Measurements from ENCODE around the gene GALNT9.

The GALNT9 gene

GRCh38 chr12:132237772-132238487, 91.5 kb downstream of the GALNT9 start:
- H3K9me3 ChIP-seq (ENCODE audit: control insufficient read depth, insufficient read depth, low read length), result no peaks in the 10 kb centered on the region
- no CpG with 5 or more reads among the region's 33 CpGs for WGBS (ENCODE audit: insufficient coverage, insufficient read length)
- no peaks in the 10 kb centered on the region for H3K27me3 ChIP-seq (ENCODE audit: control insufficient read depth, insufficient read depth, low read length)
- H3K27ac ChIP-seq (ENCODE audit: low read length), result no peak overlapping the region
- no peak for DNase-seq (ENCODE audit: low read depth, low spot score)
- no peaks in the 10 kb centered on the region for H3K36me3 ChIP-seq (ENCODE audit: control insufficient read depth, insufficient read depth, low read length)
- H3K4me1 ChIP-seq (ENCODE audit: control insufficient read depth, insufficient read depth, low read length), result no peaks in the 10 kb centered on the region
- no peak overlapping the region for H3K4me3 ChIP-seq (ENCODE audit: low read length)

GRCh38 chr12:132236930-132237771, 92.2 kb downstream of the GALNT9 start:
- no peaks in the 10 kb centered on the region for H3K27me3 ChIP-seq (ENCODE audit: control insufficient read depth, insufficient read depth, low read length)
- no peaks in the 10 kb centered on the region for H3K36me3 ChIP-seq (ENCODE audit: control insufficient read depth, insufficient read depth, low read length)
- no peaks in the 10 kb centered on the region for H3K4me1 ChIP-seq (ENCODE audit: control insufficient read depth, insufficient read depth, low read length)
- H3K9me3 ChIP-seq (ENCODE audit: control insufficient read depth, insufficient read depth, low read length), result no peaks in the 10 kb centered on the region
- H3K4me3 ChIP-seq (ENCODE audit: low read length), result no peak overlapping the region
- H3K27ac ChIP-seq (ENCODE audit: low read length), result no peak overlapping the region
- no CpG with 5 or more reads among the region's 14 CpGs for WGBS (ENCODE audit: insufficient coverage, insufficient read length)
- DNase-seq (ENCODE audit: low read depth, low spot score), result no peak

DNA sequence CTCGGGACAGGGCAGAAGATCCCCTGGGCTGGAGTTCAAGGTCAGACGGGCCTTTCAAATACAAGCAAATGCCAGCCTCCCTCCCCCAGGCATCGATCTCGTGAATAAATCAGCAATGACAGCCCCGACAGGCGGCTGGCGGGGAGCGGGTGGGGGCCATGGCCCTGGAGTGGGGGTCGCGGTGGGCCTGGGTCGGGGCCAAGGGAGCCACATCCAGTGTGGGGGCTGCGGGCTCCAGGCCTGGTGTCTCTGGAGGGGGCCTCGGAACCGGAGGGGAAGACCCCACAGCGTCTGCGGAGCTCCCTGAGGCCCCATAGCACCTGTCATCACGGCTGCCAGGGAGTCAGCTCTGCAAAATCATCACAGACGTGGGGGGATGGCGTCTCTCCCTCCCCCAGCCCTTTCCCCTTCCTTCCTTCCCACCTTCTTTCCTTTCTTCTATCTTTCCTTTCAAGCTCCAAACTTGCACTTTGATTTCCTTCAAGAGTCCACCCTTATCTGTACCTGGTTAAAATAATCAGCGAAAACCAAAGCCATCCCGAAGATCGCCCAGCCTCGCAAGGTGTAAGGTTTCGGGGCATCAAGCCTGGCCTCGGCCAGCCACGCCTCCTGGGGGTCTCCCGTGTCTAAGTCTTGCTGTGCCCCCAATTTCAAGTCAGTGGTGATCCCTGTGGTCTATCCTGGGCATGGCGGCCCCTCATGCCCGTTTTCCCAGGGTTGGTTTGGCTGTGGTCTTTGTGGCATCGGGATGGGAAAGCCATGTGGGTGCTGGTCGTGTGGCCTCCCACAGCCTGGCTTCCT, 93.1 kb downstream of the GALNT9 start:
- Histone ChIP-seq H3K27me3 (ENCODE audit: control insufficient read depth, insufficient read depth, low read length) (no peaks in the 10 kb centered on the region), H3K4me1 (ENCODE audit: control insufficient read depth, insufficient read depth, low read length) (no peaks in the 10 kb centered on the region), H3K4me3 (ENCODE audit: low read length) (no peak overlapping the region), H3K9me3 (ENCODE audit: control insufficient read depth, insufficient read depth, low read length) (no peaks in the 10 kb centered on the region), H3K27ac (ENCODE audit: low read length) (no peak overlapping the region), H3K36me3 (ENCODE audit: control insufficient read depth, insufficient read depth, low read length) (no peaks in the 10 kb centered on the region)
- no CpG with 5 or more reads among the region's 31 CpGs for WGBS (ENCODE audit: insufficient coverage, insufficient read length)
- no peak for DNase-seq (ENCODE audit: low read depth, low spot score)

GRCh38 chr12:132235116-132235820, 94.1 kb downstream of the GALNT9 start:
- no peaks in the 10 kb centered on the region for H3K36me3 ChIP-seq (ENCODE audit: control insufficient read depth, insufficient read depth, low read length)
- no peak overlapping the region for H3K27ac ChIP-seq (ENCODE audit: low read length)
- no peaks in the 10 kb centered on the region for H3K27me3 ChIP-seq (ENCODE audit: control insufficient read depth, insufficient read depth, low read length)
- WGBS (ENCODE audit: insufficient coverage, insufficient read length), result no CpG with 5 or more reads among the region's 25 CpGs
- H3K4me3 ChIP-seq (ENCODE audit: low read length), result no peak overlapping the region
- DNase-seq (ENCODE audit: low read depth, low spot score), result no peak
- H3K4me1 ChIP-seq (ENCODE audit: control insufficient read depth, insufficient read depth, low read length), result no peaks in the 10 kb centered on the region
- H3K9me3 ChIP-seq (ENCODE audit: control insufficient read depth, insufficient read depth, low read length), result no peaks in the 10 kb centered on the region

DNA sequence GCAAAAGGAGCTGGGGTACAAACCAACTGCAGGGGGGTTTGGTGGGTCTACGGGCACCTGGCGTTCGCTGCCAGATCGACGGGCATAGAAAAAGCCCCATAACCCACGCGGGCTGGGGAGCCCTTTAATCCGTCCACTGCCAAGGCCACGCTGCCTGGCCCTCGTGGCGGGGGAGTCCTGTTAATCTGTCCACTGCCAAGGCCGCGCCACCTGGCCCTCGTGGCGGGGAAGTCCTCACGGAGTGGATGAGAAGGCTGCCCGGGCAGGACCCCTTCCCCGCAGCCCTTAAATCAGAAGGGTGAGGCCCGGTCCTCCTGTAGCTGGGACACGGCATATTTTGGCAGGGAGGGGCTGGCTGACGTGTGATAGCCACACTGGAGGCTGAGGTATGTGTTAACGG, 99.0 kb downstream of the GALNT9 start:
- 0 out of 2 replicates have a peak, but pooled peaks cover 1% of the 10 kb centered on the region for H3K27me3 ChIP-seq (ENCODE audit: control insufficient read depth, insufficient read depth, low read length)

GRCh38 chr12:132229926-132230325, 99.5 kb downstream of the GALNT9 start:
- Histone ChIP-seq H3K36me3 (ENCODE audit: control insufficient read depth, insufficient read depth, low read length) (no peaks in the 10 kb centered on the region; the same call in 1 of the 2 replicates), H3K4me3 (ENCODE audit: low read length) (no peak overlapping the region), H3K4me1 (ENCODE audit: control insufficient read depth, insufficient read depth, low read length) (no peaks in the 10 kb centered on the region), H3K9me3 (ENCODE audit: control insufficient read depth, insufficient read depth, low read length) (no peaks in the 10 kb centered on the region), H3K27me3 (ENCODE audit: control insufficient read depth, insufficient read depth, low read length) (0 out of 2 replicates have a peak, but pooled peaks cover 1% of the 10 kb centered on the region), H3K27ac (ENCODE audit: low read length) (no peak overlapping the region)
- no CpG with 5 or more reads among the region's 17 CpGs for WGBS (ENCODE audit: insufficient coverage, insufficient read length)
- DNase-seq (ENCODE audit: low read depth, low spot score), result no peak

More for the DNA sequence above, 99.0 kb downstream of the GALNT9 start:
- H3K9me3 ChIP-seq (ENCODE audit: control insufficient read depth, insufficient read depth, low read length), result no peaks in the 10 kb centered on the region
- no peaks in the 10 kb centered on the region; the same call in 1 of the 2 replicates for H3K36me3 ChIP-seq (ENCODE audit: control insufficient read depth, insufficient read depth, low read length)
- DNase-seq (ENCODE audit: low read depth, low spot score), result no peak
- H3K4me1 ChIP-seq (ENCODE audit: control insufficient read depth, insufficient read depth, low read length), result no peaks in the 10 kb centered on the region
- WGBS (ENCODE audit: insufficient coverage, insufficient read length), result no CpG with 5 or more reads among the region's 22 CpGs
- H3K27ac ChIP-seq (ENCODE audit: low read length), result no peak overlapping the region
- no peak overlapping the region for H3K4me3 ChIP-seq (ENCODE audit: low read length)

GRCh38 chr12:132229193-132229760, 100.1 kb downstream of the GALNT9 start:
- DNase-seq (ENCODE audit: low read depth, low spot score), result no peak
- H3K9me3 ChIP-seq (ENCODE audit: control insufficient read depth, insufficient read depth, low read length), result no peaks in the 10 kb centered on the region
- H3K27ac ChIP-seq (ENCODE audit: low read length), result no peak overlapping the region
- H3K4me3 ChIP-seq (ENCODE audit: low read length), result no peak overlapping the region
- H3K36me3 ChIP-seq (ENCODE audit: control insufficient read depth, insufficient read depth, low read length), result no peaks in the 10 kb centered on the region; the same call in 1 of the 2 replicates
- no peaks in the 10 kb centered on the region for H3K4me1 ChIP-seq (ENCODE audit: control insufficient read depth, insufficient read depth, low read length)
- WGBS (ENCODE audit: insufficient coverage, insufficient read length), result no CpG with 5 or more reads among the region's 29 CpGs
- H3K27me3 ChIP-seq (ENCODE audit: control insufficient read depth, insufficient read depth, low read length), result 0 out of 2 replicates have a peak, but pooled peaks cover 1% of the 10 kb centered on the region

DNA sequence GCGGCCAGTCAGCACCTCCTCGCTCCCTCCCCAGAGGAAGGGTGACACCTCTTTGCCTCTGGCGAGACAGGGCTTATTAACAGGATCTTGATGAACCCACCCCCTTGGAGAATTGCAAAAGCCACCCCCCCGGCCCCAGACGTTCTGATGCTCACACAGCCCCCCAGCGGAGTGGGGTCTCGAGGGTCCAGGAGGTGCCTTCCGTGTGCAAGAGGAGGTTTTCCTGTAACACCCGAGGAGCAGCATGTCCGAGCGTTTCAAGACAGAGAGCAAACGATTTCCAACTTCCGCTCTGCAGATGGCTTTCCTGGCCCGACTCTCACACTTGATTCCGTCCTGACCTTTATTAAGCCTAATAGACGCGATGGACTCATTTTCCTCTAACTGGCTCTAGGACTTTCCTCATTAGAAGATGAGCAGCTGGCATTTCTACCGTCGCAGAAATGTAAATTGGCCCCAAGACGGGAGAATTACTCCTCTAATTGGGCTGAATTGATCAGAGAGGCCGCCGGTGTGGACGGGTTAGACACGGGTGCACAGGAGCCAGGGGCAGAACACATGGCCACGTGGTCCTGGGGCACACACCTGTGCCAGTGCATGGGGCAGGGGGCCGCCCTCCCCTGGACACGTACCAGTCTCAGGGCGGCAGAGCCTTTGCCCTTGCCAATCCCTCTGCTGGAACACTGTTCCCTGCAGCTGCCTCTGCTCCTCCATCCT, 100.8 kb downstream of the GALNT9 start:
- H3K27ac ChIP-seq (ENCODE audit: low read length), result no peak overlapping the region
- no peaks in the 10 kb centered on the region for H3K4me1 ChIP-seq (ENCODE audit: control insufficient read depth, insufficient read depth, low read length)
- no peak overlapping the region for H3K4me3 ChIP-seq (ENCODE audit: low read length)
- 0 out of 2 replicates have a peak, but pooled peaks cover 1% of the 10 kb centered on the region for H3K27me3 ChIP-seq (ENCODE audit: control insufficient read depth, insufficient read depth, low read length)
- no peak for DNase-seq (ENCODE audit: low read depth, low spot score)
- no peaks in the 10 kb centered on the region; the same call in 1 of the 2 replicates for H3K36me3 ChIP-seq (ENCODE audit: control insufficient read depth, insufficient read depth, low read length)
- no peaks in the 10 kb centered on the region for H3K9me3 ChIP-seq (ENCODE audit: control insufficient read depth, insufficient read depth, low read length)
- no CpG with 5 or more reads among the region's 28 CpGs for WGBS (ENCODE audit: insufficient coverage, insufficient read length)

- WGBS (ENCODE audit: insufficient coverage, insufficient read length), result no CpG with 5 or more reads among the region's 26 CpGs
- DNase-seq (ENCODE audit: low read depth, low spot score), result no peak
- H3K9me3 ChIP-seq (ENCODE audit: control insufficient read depth, insufficient read depth, low read length), result no peaks in the 10 kb centered on the region
- H3K4me3 ChIP-seq (ENCODE audit: low read length), result no peak overlapping the region
- H3K27ac ChIP-seq (ENCODE audit: low read length), result no peak overlapping the region
- no peaks in the 10 kb centered on the region; the same call in 1 of the 2 replicates for H3K36me3 ChIP-seq (ENCODE audit: control insufficient read depth, insufficient read depth, low read length)
- no peaks in the 10 kb centered on the region for H3K4me1 ChIP-seq (ENCODE audit: control insufficient read depth, insufficient read depth, low read length)
- 0 out of 2 replicates have a peak, but pooled peaks cover 1% of the 10 kb centered on the region for H3K27me3 ChIP-seq (ENCODE audit: control insufficient read depth, insufficient read depth, low read length)
Measured at GRCh38 chr12:132227782-132228475, 101.5 kb downstream of the GALNT9 start.

Measured in iPS DF 6.9 (cell line).